Left kidney (tissue), 2 donors: ENCODE results near the gene THUMPD1. TPM values are rescaled to one million over a fixed set of nuclear protein-coding genes. Genes with fewer than 3 reads are reported as not detected.
"Not testable (repeated sequence)": the region's sequence is repeated elsewhere in the genome, so short reads cannot be mapped to it uniquely, and the experiment has no call there.

Experiments
- DNase-seq: peaks from one replicate; pipeline ENCODE4 v3.0.0-alpha.2; 2013
- polyA plus RNA-seq: library from polyadenylated mRNA; unstranded; fragments of 120-200 nt; gene quantifications from one replicate; pipeline ENCODE4 v1.2.1, GENCODE V29; 2013; ENCODE audit not compliant: insufficient read length

The THUMPD1 gene
- polyA plus RNA-seq, 1 donor: 84.8 TPM

- not testable (repeated sequence) for DNase-seq
These were observed 39.9 kb downstream of the THUMPD1 start for GRCh38 chr16:20701692-20702091.

GRCh38 chr16:20696618-20697017 is 45.0 kb downstream of the THUMPD1 start:
- DNase-seq: no peak

GRCh38 chr16:20695024-20695423 is 46.6 kb downstream of the THUMPD1 start:
- DNase-seq: no peak

- not testable (repeated sequence) for DNase-seq
These were observed 47.5 kb downstream of the THUMPD1 start for GRCh38 chr16:20694096-20694495.

- no peak for DNase-seq
These were observed 52.0 kb downstream of the THUMPD1 start for GRCh38 chr16:20689668-20690067.

GRCh38 chr16:20683812-20684211 is 57.8 kb downstream of the THUMPD1 start:
- DNase-seq: no peak

Other genes with a start within 250 kb of the THUMPD1 start
- 75.9 TPM for gene ACSM2B, start 165.5 kb downstream of the THUMPD1 start, polyA plus RNA-seq
- gene ACSM1, start 44.1 kb downstream of the THUMPD1 start, polyA plus RNA-seq: 2.6 TPM
- gene ACSM3, start 22.2 kb upstream of the THUMPD1 start, polyA plus RNA-seq: 136 TPM
- 36.5 TPM for gene ERI2, start 64.7 kb upstream of the THUMPD1 start, polyA plus RNA-seq
- gene REXO5, start 64.7 kb upstream of the THUMPD1 start, polyA plus RNA-seq: 7.9 TPM
- 11.0 TPM for gene DCUN1D3, start 158.5 kb upstream of the THUMPD1 start, polyA plus RNA-seq
- gene LYRM1, start 159.0 kb upstream of the THUMPD1 start, polyA plus RNA-seq: 51.0 TPM